Central memory CD4-positive, alpha-beta T cell (primary cell): ENCODE results near the gene HTR4.
"Not testable (repeated sequence)": the region's sequence is repeated elsewhere in the genome, so short reads cannot be mapped to it uniquely, and the experiment has no call there.

Experiments
- DNase-seq: peaks from one replicate; pipeline ENCODE4 v3.0.0; 2022

HTR4 gene

DNA sequence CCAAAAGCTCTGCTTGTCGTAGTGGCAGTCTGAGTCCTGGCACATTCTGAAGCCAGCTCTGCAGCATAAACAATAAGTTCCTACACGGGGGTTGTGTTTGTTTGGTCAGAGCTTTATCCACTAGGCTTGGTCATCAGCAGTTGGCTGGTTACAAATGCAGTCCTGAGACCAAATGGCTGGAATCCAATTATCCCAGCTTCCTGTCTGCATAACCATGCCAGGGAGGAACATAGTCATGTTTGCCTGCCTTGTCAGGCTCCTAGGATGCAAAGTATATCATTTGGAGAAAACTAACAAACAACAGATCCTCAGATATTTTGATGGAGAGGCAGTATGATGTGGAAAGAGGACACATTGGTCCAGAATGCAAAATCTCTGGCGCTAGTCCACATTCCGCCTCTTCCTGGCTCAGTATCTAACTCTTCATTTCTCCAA lies 184.8 kb downstream of the HTR4 start:
- DNase-seq: no peak

DNA sequence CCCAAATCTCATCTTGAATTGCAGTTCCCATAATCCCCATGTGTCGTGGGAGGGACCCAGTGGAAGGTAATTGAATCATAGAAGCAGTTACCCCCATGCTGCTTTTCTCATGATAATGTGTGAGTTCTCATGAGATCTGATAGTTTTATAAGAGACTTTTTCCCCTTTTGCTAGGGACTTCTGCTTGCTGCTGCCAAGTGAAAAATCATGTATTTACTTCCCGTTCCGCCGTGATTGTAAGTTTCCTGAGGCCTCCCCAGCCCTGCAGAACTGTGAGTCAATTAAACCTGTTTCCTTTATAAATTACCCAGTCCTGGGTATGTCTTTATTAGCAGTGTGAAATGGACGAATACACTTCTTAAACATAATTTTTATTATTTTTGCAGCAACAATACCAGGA lies 185.6 kb downstream of the HTR4 start:
- not testable (repeated sequence) for DNase-seq

DNA sequence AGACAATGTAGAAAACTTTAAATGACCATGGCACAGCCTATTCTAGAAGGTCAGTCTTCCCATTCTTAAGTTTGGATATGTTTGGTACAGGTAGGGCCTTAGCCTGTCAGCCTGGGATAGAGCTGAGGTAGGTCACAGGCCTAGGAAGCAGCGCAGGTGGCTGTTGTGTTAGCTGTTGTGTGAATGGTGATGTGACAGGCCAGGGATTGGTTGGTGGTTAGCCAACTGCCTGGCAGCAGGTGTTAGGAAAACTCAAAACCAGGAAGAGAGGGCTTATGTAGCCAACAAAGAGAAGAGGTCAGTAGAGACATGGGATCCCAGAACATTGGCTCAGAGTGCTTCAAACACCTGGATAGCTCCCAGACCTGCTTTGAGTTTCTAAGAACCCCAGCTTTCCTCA lies 186.4 kb downstream of the HTR4 start:
- no peak for DNase-seq

DNA sequence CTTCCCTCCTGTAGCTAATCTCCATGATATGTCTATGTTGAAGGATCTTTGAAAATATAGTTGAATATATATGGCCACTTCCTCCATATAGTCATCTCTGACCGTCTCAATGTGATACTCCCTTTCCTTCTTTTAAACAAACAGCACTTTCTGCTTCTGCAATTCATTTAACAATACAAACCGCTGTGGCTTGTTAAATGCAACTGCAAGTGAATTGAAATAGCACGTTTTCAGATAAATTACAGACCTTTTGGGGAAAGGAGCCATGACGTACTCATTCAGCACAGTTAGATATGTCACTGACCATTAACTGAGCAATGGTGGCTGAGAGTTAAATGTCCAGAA lies 188.1 kb downstream of the HTR4 start:
- DNase-seq: no peak

DNA sequence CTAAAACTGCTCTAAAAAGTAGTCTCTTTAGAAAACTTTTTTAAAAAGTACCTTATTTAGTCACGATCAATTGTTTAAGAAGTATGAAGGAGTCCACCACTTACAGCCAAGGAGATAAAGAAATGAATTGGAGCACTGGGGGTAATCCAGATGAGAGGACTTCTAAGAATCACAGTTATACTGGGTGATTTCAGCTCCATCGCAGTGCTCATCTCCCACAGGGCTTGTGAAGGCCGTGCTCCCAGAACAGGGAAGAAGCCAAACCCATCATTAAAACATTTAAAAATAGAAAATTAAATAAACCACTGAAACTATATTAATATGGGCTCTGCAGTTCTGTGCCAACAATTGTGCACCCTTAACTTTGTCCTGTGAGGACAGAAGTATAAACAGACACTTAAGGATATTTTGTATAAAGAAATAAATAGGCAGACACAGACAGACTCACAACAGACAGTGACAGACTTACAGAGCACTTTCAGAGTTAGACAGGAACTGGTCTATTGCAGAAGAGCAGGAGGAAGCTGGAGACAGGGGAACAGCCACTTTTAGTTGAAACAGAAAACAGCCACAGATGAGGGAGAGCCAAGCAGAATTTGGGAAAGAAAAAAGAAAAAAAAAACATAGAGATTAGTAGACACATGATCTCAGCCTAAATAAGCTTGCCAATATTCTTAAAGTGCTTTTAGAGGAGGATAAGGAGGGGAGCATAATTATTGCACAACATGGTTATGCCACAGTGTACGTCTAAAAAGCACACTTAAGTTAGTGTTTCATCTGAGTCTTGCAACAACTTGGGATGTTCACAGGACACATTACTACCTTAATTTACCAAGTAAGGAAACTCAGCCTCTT lies 188.7 kb downstream of the HTR4 start:
- DNase-seq: no peak

DNA sequence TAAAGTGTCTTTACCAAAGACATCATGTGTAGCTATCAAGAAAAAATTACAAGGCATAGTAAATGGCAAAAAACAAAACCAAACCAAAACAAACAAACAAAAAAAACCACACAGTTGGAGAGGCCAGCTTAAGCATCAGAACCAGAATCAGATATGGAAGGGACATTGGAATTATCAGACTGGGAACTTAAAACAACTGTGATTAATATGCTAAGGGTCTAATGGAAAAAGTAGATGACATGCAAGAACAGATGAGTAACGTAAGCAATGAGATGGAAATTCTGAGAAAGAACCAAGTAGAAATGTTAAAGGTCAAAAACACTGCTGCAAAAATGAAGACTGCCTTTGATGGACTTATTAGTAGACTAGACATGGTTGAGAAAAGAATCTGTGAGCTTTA lies 194.7 kb downstream of the HTR4 start:
- no peak for DNase-seq

DNA sequence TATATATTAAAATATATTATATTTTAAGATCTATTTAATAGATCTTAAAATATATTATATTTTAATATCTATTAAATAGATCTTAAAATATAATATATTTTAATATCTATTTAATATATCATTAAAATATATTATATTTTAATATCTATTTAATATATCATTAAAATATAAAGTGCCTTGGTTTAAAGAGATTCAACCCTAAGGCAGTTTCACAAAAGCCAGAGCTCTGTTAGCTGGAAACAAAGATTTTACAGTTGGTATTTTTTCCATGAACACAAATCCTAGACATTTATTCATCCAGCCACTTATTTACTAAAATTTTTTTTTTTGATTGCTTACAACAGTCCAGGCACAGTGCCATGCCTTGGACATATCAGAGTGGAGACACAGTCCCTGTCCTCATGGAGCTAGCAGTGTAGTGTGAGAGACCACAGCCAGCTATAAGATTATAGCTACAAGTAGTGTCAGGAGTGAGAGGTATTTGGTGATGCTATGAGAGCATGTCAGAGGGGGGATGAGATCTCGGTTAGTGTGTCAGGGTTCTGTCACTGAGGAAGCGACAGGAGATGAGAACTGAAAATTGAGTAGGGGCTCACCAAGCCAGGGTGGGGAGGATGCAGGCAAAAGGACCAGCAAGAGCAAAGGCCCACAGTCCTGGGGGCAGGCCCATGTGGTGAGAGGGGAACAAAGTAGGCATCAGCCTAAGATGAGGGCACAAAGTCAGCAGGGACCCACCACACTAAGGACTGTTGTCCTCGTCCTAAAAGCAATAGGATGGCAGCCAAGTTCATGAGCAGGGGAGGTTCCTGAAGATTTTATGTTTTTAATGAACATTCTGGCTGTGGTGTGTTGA lies 196.1 kb downstream of the HTR4 start:
- DNase-seq: no peak

DNA sequence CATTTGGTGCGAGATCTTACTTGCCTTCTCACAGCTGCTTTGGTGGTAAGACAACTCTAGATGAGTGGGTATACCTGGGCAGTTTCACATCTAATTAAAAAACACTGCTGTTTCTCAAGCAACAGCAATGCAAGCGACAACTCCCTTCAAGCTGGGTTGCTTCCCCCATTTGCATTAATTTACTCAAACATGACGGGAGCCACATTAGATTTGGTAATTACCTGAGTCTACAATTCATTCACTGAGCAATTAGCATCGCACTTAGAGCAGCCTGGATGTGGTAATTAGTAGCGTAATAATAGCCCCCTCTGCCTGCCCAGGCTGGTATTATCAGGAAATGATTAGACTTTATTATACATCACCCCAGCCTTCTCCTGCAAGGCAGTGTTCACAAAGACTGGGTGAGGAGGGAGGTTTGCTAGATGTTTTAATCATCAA lies 197.1 kb downstream of the HTR4 start:
- DNase-seq: peak; percentile 1

DNA sequence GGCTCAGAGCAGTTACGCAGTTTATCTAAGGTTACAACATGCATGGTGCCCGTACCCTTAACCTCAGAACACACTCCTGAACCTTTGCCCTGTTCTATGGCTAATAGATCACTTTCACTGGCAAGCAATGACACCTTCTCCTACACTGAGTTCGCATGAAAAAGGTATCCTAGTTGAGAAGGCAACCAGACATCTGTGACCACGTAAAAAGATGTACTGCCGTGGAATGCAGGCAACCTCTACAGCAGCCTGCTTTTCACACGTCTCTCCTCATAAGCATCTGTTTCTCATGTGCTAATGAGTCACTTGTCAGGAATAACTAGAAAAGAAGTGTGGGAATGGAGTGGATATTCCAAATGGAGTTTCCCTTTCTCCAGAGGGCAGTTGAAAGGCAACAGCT lies 199.1 kb downstream of the HTR4 start:
- no peak for DNase-seq

DNA sequence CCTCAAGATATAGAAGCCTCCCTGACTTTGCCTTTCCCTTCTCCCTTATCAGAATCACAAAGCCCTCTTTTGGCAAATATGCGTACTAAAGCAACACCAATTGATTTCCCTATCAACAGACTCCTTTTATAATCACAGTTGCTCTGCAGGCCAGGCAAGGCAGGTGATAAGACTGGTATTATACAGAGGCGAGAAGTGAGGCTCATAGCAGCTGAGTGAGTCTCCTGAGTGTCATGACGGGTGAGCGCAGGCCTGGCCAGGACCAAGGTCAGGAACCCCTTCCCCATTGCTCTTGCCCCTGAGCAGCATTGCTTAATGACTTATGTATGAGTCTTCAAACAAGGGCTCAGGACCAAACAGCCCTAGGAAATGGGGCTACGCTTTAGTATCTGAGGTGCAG lies 199.8 kb downstream of the HTR4 start:
- DNase-seq: no peak

DNA sequence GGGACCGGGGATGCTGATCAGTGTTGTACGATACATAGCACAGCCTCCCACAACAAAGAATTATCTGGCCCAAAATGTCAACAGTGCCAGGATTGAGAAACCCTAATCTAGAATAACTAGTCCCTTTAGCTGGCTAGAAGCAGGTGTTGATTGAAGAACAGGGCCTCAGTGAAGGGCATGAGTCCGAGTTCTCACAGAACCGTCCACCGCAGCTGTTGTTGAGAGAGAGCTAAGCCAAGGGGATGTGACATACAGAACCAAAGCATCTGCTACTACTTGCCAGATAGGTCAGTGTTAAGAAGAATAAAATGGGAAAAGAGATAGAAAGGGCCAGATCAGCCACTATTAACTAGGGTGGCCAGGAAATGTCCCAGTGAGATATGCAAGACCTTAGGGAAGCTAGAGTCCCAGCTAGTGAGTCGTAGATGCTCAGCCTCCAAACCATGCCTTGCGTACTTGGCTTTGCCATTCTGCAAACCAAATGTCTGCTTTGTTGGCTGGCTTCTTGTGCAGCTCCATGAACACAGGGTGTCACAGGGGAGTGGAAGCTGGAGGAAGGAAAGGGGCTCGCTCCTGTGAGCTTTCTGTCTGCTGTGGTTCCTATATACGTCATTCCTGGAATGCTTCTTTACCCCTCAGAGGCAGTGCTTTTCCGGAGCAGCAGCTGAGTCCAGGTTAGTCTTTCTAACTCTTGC lies 201.7 kb downstream of the HTR4 start:
- DNase-seq: no peak

DNA sequence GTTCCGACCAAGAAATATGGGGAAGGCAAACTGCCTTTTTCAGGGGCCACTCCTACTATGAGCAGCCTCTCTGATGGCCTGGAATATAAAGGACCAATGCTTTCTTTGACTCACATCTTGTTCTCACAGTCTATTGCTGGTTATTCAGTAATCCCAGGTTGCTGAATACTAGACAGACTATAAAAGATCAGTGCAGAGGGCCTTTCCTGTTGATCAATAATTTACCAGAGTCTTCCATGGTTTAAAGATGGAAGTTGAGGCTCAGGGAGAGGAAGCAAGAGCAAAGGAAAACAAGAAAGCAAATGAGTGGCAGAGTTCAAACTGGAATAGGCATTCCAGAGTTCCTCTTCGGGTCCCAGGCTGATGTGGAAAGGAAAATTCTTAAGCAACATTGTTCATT lies 207.7 kb downstream of the HTR4 start:
- DNase-seq: no peak

DNA sequence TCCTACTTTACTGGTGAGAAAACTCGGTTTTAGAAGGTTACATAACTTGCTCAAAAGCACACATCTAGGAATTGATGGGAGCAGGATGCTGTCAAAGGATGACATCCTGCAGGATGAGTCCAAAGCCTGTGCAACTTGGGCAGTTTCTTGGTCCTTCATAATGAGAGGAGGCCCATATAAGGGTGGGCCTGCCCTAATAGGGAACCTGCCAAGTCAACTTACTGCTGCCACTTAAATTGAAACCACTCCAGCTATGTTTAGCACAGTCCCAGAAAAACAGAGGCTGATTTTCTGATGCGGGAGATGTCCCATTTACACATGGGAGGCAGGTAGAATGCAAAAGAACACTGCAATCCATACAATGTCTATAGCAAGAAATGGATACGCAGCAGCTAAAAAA lies 208.7 kb downstream of the HTR4 start:
- no peak for DNase-seq

DNA sequence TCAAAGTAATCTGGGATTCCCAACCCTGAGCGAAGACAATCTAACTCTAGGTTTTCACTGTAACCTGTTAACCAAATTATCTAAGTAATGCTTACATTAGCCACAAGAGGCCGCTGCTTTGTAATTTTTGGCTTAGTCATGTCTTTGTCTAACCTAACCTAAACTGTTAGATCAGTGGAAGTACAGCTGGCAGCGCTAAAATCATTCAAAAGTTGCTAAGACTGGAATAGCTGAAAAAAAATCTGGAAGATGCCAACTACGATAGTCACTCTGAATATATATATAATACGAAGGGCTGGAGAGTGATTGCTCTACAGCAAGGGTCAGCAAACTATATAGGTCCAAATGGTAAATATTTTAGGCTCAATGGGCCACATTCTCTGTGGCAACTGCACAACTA lies 210.3 kb downstream of the HTR4 start:
- DNase-seq: peak; percentile 18

DNA sequence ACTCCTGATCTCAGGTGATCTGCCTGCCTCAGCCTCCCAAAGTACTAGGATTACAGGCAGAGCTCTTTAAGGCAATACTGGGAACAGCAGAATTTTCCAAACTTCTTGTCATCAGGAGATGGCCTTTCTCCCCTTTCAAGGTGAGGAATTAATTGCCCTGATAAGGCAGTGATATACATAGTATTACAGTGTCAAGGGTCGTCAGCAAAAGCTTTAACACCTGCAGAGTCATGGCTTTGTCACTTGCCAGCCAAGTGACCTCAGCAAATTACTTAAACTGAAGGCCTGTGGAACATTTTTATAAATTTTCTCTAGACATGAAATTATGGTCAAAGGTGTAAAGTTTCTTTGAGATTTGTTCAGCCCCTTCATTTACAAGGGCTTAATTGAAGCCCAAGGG lies 211.1 kb downstream of the HTR4 start:
- no peak for DNase-seq

DNA sequence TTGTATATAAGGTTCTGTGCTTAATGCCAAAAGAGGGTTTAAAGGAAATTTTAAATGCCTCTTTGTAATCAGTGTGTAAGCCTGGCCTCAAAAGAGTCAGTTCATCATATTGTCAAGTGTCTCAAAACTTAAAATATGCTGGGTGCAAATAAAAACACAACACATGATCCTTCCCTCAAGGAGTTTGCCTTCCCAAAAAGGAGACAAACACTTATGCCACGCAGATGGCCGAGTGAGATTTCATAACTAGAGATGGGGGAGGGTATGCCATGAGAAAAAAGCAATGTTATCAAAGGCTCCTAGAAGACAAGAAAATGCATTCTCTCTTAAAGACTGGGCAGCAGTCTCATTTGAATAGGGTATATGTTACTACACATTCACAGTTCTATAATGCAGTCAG lies 215.4 kb downstream of the HTR4 start:
- no peak for DNase-seq

DNA sequence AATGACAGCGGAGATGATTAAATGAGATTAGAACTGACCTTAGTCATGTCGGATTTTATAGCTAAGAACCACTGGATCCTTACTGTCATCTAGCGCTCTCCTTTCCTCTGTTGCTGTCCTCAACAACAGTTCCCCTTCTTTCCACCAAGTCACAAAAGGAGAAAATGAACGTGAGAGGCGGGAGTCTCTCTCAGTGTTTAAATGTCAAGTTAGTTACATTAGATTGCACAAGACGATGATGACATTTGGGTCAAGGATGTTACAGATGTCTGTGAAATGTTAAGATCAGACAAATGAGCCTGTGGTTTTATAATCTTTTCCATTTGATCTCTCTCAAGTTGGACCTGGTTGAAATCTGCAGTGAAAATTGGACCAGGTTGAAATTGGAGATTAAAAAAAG lies 217.1 kb downstream of the HTR4 start:
- no peak for DNase-seq

DNA sequence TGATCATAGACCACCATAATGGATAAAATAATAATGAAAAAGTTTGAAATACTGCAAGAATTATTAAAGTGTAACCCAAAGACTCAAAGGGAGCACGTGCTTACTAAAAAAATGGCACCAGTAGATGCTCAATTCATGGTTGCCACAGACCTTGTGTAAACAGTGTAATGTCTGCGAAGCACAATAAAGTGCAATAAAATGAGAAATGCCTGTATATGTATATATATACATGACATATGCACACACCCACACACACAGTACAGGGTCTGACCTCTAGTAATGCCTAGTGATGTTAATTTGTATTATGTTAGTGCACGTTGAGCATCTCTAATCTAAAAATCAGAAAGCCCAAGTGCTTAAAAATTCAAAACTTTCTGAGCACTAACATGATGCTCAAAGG lies 218.3 kb downstream of the HTR4 start:
- no peak for DNase-seq

DNA sequence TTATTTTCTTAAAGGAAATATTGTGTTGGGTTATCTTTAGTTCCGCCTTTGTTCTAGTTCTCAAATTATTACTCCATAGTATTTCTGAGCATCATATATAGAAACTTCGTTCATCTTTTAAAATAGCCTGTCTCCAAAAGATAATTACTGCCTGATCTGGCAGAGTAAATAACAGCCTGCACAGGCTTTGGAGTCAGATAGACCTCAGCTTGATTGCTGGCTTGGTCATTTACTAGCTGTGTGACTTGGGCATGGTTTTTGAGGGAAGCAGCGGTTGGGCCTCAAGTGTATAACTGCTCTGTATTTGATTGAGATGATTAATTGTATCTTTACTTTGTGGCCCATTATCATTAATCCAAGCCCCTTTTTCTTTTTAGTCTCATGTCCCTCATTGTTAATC lies 220.5 kb downstream of the HTR4 start:
- DNase-seq: no peak
